C1 segment of cervical spinal cord (tissue), 14 donors: Measurements from ENCODE around the gene JAKMIP1.
"Not testable (repeated sequence)": the region's sequence is repeated elsewhere in the genome, so short reads cannot be mapped to it uniquely, and the experiment has no call there.

Source experiments
- DNase-seq, 14 donors: peaks; one replicate each; lab custom pipeline; 2025; lab: John Stamatoyannopoulos, UW

Gene JAKMIP1

DNA sequence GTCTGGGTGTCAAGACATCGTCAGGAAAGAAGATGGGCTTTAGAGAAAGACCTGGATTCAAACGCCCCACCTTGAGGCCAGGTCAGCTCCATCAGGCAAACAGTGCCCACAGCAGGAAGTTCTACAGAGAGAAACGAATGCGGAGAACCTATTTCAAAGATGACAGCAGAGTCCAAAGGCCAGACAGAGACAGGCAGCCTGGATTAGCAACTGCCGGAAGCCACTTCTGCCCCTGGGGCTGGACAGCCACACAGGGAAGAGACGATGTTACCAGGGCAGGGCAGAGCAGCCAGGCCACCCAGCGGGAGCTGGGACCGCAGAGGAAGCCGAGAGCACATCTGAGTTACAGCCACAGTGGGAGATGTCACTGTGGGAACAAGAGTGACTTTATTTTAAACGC lies 183.3 kb downstream of the JAKMIP1 start:
- no peak for DNase-seq

DNA sequence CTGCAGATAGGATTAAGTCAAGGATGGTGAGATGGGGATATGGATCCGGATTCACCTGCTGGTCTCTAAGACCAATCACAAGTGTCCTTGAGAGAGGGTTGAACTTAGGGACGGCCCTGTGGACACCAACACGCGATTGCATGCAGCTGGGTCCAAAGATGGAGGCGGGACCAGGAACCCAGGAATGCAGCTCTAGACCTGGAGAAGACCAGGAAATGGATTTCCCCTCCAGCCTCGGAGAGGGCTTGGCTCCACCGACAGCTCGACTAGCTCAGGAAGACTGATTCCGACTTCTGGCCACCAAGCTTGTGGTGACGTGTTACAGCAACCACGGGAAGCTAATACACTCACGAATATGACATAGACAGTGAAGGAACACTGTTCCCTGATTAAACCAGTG lies 186.8 kb downstream of the JAKMIP1 start:
- DNase-seq: no peak

DNA sequence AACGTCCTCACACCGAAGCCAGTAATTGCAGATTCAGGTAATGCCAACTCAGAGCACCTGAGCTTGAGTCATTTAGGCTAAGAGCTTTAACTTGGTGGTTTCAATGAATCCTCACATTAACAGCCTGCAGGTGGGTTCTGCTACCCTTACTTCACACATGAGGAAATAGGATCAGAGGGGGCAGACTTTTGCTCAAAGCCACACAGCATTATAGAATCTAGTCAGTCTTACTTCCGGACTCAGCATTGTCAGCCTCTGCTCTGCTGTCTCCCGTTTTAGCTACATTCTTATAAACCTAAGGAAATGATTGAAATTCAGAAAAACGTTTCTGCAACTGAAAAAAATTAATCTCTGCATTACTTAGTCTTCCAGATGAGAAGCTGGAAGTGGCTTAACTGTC lies 188.1 kb downstream of the JAKMIP1 start:
- DNase-seq: no peak

DNA sequence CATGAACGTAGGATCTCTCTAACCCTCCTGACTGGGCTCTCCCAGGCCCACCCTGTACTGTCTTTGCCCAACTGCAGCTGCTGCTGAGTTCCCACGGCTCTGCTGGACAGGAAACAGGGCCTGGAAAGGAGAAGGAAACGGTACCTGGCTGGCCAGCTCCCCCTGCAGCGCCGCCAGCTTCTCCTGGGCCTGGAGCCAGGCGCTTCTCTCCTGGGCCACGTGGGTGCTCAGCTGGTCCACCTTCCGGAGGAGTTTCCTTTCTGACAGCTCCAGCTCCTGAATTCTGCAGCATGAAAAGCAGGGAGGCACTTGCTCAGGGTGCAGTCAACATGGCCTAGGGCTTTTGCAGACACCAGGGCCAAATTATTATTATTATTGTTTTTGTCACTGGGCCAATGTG lies 188.7 kb downstream of the JAKMIP1 start:
- peak in 4 of 14 donors; percentile 7 to 72 (median 16) for DNase-seq

DNA sequence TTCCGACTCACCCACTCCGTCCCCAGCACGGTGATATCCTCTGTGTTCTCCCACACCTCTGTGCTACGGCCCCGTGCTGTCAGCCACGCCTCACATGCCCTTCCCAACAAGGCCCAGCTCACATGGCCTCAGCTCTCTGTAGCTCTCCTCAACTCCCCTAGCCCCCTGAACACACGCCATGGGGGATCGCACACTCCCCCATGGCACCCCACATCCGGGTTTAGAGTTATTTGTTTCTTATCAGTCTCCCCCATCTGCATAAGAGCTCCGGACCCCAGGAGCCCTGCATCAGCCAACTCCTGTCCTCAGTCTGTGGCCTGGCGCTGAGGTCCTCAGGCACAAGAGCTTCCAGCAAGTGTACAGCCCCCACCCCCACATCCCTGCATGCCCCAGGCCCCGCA lies 189.1 kb downstream of the JAKMIP1 start:
- no peak for DNase-seq

DNA sequence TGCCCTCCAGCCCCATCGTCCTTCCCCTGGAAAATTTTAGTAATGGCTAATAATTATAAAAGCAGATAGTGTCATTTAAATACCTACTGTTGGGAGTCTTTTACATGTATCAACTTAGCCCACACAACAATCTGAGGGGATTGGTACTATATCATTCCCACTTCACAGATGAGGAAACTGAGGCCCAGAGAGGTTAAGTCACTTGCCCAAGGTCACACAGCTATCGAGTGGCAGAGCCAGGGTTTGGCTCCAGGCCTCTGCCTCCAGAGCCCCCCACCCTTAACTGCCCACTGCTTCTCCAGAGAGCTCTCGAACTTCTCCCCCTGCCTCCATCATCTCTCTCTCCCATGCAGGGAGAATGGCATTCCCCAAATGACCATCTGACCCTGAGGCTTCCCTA lies 189.6 kb downstream of the JAKMIP1 start:
- no peak for DNase-seq

DNA sequence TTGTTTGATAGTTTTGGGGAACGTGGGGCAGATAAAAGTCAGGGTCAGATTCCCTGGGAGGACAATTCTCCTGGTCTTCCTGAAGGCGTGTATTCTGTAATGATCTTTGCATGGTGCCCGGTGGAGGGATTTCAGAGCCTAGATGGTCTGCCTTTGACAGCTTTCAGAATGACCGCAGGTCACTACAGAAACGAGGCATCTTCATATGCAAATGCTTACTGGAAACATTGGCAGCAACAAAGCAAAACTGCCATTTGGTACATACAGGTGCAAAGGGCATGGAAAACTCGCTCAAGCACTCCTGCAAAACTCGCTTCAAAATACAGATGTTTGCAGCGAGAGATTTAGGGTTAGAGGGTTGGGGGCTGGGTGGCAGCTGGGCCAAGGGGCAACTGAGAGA lies 190.9 kb downstream of the JAKMIP1 start:
- no peak for DNase-seq

DNA sequence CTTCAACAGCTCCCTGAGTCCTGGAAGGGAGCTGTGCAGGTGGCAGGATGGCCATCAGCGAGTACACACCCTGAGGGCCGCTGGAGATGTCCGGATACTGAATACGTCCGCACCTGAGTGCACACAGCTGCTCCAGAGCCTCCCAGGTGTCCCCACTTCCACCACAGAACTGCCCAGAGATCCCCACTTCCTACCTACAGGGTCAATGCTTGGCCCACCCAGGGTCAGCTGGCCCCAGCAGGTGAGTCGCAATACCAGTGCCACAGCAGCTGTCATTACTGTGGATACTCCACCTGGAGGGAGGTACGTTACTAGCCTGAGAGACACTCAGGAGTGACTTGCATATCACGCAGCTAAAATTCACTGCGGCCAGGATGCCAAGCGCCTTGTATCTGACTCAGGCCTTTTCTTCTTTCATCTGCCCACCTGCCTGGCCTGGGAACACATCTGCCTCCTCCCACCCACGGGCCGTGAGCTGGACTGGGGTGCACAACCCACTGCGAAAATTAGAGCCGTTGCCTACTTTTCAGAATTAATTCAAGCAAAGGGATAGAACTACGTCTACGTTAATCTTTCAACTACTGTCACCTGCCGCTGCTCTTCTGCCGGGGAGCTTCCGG lies 191.5 kb downstream of the JAKMIP1 start:
- DNase-seq: no peak

DNA sequence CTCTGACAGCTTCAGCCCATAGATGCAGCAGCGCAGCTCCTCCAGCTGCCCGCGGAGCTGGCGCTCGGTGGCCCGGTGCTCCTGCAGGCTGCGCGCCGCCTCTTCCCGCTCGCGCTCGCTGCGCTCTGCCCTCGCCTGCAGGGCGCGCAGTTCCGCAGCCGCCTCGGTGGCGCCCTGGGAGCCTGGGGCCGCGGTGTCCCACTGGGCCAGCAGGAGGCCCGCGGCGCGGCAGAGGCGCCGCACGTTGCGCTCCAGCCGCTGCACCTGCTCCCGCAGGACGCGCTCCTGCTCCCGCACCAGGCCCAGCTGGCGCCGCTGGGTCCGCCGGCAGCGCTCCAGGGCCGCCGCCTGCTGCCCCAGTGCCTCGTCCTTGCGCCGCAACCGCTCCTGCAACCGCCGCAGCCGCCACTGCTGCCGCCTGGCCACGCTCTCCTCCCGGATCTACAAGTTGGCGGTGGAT lies 192.2 kb downstream of the JAKMIP1 start:
- no peak for DNase-seq

DNA sequence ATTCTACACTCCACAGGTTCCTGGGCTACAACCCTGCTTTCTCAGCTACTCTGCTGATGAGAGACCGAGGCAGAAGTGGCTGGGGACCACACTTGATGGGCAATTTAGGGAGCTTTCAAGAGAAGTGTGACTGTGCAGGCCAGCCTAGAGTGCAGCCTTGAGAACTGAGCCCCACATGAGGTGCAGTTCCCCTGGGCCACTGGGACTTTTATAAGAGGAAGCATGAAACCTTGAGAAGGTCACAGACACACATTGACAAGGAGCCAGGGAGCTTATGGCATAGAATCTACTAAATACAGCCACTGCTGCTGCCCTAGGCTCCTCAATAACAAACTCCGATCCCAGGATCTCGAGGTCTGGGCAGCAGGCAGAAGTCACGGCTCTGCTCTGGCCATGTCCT lies 195.2 kb downstream of the JAKMIP1 start:
- no peak for DNase-seq

DNA sequence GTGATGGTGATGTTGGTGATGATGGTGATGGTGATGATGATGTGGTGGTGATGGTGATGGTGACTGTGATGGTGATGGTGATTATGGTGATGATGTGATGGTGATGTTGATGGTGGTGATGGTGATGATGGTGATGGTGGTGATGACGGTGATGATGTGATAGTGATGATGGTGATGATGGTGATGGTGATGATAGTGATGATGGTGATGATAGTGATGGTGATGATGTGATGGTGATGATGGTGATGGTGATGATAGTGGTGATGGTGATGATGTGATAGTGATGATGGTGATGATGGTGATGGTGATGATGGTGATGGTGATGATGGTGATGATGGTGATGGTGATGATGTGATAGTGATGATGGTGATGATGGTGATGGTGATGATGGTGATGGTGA lies 196.9 kb downstream of the JAKMIP1 start:
- not testable (repeated sequence) for DNase-seq

DNA sequence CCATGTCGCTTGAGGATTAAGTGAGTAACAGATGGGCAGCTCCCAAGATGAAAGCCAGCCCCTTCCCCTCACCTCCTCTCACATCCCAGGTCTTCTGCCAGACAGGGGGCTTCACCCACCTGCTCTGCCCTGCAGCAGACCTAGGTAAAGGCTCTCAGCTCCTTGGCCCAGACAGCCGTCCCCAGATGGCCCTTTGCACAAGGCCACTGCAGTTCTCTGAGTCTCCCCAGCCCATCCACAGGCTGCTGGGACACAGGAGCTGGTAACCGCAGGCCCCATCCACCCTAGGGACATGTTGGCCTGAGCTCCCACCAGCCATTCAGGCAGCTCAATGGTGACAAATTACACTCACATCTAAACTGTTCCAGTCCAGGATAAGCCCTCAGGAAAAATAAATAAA lies 197.4 kb downstream of the JAKMIP1 start:
- no peak for DNase-seq

DNA sequence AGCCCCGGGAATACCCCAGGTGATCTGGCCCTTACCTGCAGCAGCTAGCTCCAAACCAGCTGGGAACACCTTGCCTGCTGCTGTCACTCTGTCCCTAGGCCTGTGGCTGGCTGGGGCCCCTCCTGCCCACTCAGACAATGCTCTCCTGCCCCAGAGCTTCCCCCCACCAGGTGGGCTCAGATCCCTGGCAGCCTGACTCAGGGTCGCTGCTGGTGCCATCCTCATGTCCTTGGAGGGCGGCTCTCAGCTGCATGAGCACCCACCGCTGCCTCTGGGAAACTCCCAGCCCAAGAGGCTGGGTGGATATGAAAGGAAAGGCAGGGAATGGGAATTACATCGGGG lies 197.9 kb downstream of the JAKMIP1 start:
- no peak for DNase-seq

DNA sequence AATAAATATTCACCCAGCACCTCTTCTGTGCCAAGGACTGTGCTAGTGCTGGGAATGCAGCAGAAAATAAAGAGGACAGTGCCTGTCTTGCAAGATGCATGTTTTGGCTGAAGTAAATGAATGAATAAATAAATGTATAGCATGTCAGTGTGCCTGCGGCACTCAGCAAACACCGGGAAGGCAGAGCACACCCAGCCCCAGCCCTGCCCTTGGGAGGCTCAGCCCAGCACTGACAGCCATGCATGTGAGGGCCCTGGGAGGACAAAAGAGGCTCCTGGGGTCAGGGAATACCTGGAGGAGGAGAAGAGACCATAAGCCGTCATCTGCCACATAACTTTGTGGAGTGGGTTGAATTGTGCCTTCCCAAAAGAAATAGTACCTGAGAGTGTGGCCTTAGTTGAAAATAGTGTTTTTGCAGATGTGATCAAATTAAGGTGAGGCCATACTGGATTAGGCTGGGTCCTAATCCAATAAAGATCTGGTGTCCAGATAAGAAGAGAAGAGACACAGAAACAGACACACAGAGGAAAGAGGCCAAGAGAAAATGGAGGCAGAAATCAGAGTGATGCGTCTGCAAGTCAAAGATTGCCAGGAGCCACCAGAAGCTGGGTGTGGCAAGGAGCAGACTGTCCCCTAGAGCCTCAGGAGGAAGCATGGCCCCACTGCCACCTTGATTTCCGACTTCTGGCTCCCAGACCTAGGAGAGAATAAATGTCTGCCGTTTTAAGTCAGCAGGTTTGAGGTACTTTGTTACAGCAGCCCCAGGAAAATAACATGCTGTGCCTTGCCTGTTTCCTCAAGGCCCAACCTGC lies 198.5 kb downstream of the JAKMIP1 start:
- no peak for DNase-seq

DNA sequence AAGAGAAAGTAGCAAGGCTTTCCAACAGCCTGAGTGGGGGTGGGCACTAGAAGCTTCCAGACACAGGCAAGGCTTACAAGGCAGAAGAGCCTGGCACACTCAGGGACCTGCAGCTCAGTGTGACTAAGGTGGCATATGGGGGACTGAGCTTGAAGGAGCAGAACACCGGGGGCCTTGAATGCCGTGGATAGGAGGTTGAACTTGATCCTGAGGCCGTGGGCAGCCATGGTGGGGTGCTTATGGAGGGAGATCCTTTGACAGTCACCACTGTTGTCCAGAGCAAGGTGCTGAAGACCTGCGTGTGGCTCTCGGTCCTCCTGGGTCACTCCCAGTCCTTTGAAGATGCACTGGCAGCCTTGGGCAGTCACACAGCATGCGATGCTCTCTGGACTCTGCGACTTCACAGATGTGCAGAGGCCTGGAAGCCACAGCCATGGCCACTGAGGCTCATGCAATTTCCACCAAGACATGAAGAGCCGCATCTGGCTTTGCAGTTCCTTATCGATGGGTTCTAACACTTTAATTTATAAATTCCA lies 200.5 kb downstream of the JAKMIP1 start:
- DNase-seq: no peak

DNA sequence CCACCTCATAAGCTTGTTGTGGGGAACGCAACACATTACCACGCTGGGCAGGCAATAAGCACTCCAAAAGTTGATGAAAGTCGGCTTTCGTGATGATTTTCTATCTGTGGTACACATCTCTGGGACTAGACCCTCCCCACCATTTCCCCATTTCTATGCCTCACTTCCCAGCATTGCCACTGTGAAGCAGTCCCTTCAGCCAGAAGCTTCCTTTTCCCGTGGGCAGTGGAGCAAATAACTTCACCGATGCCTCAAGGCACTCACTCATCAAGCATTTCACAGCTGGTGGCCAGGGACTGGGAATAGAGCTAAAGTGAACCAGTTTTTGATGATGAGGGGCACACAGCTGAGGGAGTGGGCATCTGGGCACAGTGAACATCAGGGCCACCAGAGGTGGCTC lies 201.0 kb downstream of the JAKMIP1 start:
- DNase-seq: no peak

DNA sequence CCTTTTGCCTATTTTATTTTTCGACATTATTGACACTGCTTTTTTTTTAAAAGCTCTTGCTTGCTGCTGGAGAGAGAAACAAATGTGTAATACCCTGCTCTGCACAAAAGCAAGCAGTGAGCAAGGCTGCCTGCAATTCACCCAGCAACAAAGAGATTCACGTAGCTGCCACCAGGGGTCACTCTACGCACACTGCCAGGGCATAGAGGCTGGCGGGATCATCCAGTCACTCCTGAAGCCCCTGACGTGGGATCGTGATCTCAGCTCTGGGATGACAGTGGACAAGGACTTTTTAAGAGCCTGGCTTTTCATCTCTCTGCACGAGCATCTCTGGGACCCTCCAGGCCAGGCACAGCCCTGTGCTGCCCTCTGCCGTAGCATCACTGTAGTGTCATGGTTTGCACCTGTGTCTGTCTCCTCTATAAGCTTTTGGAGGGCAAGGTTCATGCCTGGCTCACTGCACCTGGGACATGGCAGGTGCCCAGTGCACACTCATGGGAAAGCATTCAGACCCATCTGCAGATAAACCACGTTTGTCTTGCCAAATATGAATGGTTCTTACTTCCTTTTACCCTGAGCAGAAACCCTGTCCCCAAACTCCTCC lies 201.9 kb downstream of the JAKMIP1 start:
- peak in 11 of 14 donors; percentile 7 to 56 (median 29) for DNase-seq

DNA sequence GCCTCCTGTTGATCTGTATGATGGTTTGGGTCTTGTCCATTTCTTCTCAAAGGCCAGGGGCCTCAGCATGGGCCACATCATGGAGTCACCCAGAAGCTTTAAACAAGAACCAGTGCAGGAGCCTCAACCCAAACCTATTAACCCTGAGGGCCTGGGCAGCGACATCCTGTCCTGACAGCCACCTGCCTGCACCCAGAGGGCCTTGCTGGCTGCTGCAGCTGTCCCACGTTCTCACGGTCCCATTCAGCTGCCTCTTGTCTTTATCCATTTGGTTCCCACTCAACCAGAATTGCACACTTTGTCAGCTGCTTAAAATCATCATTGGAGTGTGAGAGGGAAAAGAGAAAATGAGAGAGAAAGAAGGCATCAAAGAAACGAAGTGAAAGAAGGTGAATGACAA lies 203.7 kb downstream of the JAKMIP1 start:
- no peak for DNase-seq

DNA sequence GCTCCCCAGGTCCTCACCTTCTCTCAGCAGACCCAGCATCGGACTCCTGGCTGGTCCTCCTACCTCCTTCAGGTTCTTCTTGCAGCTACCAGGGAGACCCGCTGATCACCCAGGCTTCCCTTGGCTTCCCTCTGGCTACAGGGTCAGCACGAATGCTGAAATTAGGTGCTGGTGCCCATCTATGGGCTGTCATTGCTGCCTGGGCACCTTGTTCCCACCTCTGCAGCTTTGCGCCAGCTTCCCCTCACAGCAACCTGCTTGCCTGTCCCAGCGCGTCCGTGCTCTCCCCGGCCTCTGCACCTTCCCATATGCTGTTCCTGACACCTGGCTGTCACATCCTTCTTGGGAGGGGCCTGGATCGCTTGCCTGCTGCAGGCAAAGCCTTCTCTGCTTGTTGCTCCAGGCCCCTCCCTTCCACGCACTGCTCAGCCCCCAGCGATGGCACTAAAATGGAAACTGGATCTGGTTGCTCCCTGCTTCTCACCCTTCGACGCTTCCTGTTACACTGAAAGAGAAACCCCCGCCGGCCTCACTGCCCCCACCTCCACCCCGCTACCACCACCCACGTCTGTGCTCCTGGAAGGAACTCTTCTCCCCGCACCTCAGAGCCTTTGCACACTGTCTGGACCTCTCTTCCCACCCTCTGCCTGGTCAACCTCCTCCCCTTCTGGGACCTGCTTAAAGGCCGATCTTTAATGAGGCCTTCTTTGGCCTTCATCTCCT lies 204.3 kb downstream of the JAKMIP1 start:
- DNase-seq: no peak

DNA sequence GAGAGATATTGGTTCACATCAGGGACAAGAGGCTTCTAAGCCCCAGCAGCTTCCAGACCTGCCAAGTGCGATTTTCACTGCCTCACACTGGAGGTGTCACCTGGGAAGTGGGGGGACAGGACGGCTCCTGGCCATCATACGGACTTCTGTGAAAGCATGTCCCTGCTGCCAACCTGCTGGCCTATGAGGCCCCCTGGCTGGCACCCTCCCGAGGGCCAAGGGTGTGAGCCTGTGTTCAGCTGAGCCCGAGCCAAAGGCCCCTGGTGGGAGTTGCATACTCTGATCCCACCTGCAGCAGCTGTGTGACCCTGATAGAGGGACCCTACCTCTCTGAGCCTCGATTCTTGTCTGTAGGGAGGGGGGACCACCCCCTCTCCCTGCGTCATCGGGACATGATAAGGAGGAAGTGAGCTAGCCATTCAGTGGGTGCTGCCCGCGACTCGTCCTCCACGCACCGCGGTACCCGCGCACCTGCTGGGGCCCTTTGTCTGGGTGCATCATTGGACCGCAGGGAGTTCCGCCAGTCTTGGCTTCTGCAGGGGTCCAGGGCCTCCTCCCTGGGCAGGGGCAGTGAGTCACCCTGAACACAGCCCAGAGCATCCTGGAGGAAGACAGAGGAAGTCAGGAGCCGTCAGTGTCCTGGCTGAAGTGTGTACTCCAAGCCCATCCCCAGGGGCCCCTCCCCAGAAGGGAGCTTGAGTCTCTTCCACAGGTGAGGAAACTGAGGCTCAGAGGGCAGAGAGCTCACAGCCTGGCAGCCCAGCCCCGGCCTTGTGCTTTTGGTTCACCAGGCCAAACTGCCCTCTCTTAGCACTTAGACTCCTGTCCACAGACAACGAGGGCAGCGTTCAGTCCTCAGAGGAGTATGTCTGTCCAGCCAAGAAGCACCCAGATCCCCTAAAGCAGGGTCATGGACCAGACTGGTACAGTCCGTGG lies 206.2 kb downstream of the JAKMIP1 start:
- DNase-seq: no peak

DNA sequence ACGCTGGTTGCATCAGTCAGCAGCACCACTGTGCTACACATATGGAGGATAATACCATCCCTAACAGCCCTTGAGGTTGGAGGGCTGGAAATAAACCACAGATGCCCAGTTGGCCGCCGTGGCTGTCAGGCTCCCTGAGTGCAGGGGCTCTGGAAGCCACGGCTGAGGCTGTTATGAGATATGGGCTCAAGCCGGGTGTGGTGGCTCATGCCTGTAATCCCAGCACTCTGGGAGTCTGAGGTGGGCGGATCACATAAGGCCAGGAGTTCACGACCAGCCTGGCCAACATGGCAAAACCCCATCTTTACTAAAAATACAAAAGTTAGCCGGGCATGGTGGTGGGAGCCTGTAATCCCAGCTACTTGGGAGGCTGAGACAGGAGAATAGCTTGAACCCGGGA lies 207.0 kb downstream of the JAKMIP1 start:
- not testable (repeated sequence) for DNase-seq
